Measurements from ENCODE around the gene CEMIP. TPM values are rescaled to one million over a fixed set of nuclear protein-coding genes. Genes with fewer than 3 reads are reported as not detected.

The CEMIP gene
- total and polyA plus RNA-seq, 2 of the 13 experiments (the other 11 are each of a cell fraction or from before 2014, with no cell fraction given) = 4.3 to 28.5 TPM

DNA sequence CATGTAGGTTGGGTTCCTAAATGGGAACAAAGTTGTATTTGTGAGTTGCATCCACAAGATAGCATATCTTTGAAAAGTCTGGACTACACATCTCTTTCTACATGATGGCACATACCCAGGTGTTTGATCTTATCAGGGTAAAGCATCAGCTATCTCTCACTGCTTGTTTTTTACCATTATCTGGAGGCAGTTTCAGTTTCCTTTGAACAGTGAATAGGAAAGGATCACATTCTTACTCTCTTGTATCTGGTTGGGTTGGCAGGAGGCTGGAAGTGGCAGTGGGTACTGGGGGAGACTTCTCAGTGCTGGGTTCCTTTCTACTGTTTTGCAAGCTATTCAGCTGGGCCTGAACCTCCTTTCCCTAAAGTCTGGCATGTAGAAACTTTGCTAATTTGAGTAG is 4.1 kb downstream of the CEMIP start:
- ATAC-seq = no peak
- no peak for FAIRE-seq
- peaks cover 22 to 42% of the 10 kb centered on the region in 2 experiments for H3K36me3 ChIP-seq (replicated peaks in 1 of 2; ENCODE audit: control insufficient read depth in 1 of 2, insufficient read depth in 2 of 2, low read length in 2 of 2)
- H3K27me3 ChIP-seq (ENCODE audit: control insufficient read depth in 1 of 2, insufficient read depth in 2 of 2, low read length in 2 of 2) = peaks cover 0 to 3% of the 10 kb centered on the region in 2 experiments; a peak in 1 of 5 replicates
- no peak overlapping the region for H3K4me3 ChIP-seq (replicated peaks in 1 of 3; ENCODE audit: insufficient read depth in 1 of 3, low read depth in 2 of 3, low read length in 3 of 3)
- POLR2A ChIA-PET = no interaction called here
- CTCF ChIA-PET (ENCODE audit: low intra/inter-chr PET ratio, low total read pairs) = no interaction called here
- H3K4me1 ChIP-seq (ENCODE audit: insufficient read depth, low read length) = peaks cover 33% of the 10 kb centered on the region
- no peak overlapping the region for H3K27ac ChIP-seq (ENCODE audit: extremely low read length, insufficient read depth, low read length)
- in situ Hi-C loops (cut with HindIII; ENCODE audit: extremely low pct_ligation_motif_present, low pct_unique_long_range_greater_than_20kb) (loop anchor here (5.0 kb wide), 1 partner anchor 74 kb away; no protein-coding TSS in a partner anchor), intact Hi-C loops (cut with micrococcal nuclease; ENCODE audit: unreplicated experiment) (no loop called here)
- no peaks in the 10 kb centered on the region for H3K9me3 ChIP-seq (ENCODE audit: low read length)
- H4K20me1 ChIP-seq (ENCODE audit: insufficient read depth, low read length) = 0 out of 2 replicates have a peak, but pooled peaks cover 7% of the 10 kb centered on the region
- no peak overlapping the region for H3K4me2 ChIP-seq (ENCODE audit: low read depth, low read length)
- no peak overlapping the region for H2AFZ ChIP-seq (ENCODE audit: low read length)
- no peak for TF ChIP-seq CENPT (CRISPR knock-in tag; IDR thresholded peaks at IDR 0.05; ENCODE audit: low read depth)
- TF ChIP-seq SRSF1 (optimal IDR thresholded peaks at IDR 0.05; ENCODE audit: low read depth, low read length) = no peak
- TF ChIP-seq, protein P1, sequence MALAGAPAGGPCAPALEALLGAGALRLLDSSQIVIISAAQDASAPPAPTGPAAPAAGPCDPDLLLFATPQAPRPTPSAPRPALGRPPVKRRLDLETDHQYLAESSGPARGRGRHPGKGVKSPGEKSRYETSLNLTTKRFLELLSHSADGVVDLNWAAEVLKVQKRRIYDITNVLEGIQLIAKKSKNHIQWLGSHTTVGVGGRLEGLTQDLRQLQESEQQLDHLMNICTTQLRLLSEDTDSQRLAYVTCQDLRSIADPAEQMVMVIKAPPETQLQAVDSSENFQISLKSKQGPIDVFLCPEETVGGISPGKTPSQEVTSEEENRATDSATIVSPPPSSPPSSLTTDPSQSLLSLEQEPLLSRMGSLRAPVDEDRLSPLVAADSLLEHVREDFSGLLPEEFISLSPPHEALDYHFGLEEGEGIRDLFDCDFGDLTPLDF (CRISPR knock-in tag; IDR thresholded peaks at IDR 0.05) = no peak
- TF ChIP-seq ZNF367 (CRISPR knock-in tag; IDR thresholded peaks at IDR 0.05; ENCODE audit: borderline replicate concordance) = no peak
- no peak for TF ChIP-seq HNRNPH1 (optimal IDR thresholded peaks at IDR 0.05; ENCODE audit: low read depth, low read length)
- no peak for TF ChIP-seq SMAD3 (CRISPR knock-in tag; IDR thresholded peaks at IDR 0.05)
- TF ChIP-seq, protein P2, sequence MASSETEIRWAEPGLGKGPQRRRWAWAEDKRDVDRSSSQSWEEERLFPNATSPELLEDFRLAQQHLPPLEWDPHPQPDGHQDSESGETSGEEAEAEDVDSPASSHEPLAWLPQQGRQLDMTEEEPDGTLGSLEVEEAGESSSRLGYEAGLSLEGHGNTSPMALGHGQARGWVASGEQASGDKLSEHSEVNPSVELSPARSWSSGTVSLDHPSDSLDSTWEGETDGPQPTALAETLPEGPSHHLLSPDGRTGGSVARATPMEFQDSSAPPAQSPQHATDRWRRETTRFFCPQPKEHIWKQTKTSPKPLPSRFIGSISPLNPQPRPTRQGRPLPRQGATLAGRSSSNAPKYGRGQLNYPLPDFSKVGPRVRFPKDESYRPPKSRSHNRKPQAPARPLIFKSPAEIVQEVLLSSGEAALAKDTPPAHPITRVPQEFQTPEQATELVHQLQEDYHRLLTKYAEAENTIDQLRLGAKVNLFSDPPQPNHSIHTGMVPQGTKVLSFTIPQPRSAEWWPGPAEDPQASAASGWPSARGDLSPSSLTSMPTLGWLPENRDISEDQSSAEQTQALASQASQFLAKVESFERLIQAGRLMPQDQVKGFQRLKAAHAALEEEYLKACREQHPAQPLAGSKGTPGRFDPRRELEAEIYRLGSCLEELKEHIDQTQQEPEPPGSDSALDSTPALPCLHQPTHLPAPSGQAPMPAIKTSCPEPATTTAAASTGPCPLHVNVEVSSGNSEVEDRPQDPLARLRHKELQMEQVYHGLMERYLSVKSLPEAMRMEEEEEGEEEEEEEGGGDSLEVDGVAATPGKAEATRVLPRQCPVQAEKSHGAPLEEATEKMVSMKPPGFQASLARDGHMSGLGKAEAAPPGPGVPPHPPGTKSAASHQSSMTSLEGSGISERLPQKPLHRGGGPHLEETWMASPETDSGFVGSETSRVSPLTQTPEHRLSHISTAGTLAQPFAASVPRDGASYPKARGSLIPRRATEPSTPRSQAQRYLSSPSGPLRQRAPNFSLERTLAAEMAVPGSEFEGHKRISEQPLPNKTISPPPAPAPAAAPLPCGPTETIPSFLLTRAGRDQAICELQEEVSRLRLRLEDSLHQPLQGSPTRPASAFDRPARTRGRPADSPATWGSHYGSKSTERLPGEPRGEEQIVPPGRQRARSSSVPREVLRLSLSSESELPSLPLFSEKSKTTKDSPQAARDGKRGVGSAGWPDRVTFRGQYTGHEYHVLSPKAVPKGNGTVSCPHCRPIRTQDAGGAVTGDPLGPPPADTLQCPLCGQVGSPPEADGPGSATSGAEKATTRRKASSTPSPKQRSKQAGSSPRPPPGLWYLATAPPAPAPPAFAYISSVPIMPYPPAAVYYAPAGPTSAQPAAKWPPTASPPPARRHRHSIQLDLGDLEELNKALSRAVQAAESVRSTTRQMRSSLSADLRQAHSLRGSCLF (CRISPR knock-in tag; IDR thresholded peaks at IDR 0.05; ENCODE audit: borderline replicate concordance) = no peak
- TF ChIP-seq IRX3 (CRISPR knock-in tag; IDR thresholded peaks at IDR 0.05; ENCODE audit: borderline replicate concordance, low read depth) = no peak
- no peak for TF ChIP-seq ZNF34 (CRISPR knock-in tag; IDR thresholded peaks at IDR 0.05; ENCODE audit: borderline replicate concordance)
- TF ChIP-seq, protein P3, sequence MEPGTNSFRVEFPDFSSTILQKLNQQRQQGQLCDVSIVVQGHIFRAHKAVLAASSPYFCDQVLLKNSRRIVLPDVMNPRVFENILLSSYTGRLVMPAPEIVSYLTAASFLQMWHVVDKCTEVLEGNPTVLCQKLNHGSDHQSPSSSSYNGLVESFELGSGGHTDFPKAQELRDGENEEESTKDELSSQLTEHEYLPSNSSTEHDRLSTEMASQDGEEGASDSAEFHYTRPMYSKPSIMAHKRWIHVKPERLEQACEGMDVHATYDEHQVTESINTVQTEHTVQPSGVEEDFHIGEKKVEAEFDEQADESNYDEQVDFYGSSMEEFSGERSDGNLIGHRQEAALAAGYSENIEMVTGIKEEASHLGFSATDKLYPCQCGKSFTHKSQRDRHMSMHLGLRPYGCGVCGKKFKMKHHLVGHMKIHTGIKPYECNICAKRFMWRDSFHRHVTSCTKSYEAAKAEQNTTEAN (CRISPR knock-in tag; conservative IDR thresholded peaks at IDR 0.05) = no peak
- TF ChIP-seq, protein P4, sequence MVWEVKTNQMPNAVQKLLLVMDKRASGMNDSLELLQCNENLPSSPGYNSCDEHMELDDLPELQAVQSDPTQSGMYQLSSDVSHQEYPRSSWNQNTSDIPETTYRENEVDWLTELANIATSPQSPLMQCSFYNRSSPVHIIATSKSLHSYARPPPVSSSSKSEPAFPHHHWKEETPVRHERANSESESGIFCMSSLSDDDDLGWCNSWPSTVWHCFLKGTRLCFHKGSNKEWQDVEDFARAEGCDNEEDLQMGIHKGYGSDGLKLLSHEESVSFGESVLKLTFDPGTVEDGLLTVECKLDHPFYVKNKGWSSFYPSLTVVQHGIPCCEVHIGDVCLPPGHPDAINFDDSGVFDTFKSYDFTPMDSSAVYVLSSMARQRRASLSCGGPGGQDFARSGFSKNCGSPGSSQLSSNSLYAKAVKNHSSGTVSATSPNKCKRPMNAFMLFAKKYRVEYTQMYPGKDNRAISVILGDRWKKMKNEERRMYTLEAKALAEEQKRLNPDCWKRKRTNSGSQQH (CRISPR knock-in tag; IDR thresholded peaks at IDR 0.05; ENCODE audit: low read depth) = no peak
- no peaks in the 10 kb centered on the region for H3K79me2 ChIP-seq (ENCODE audit: insufficient read depth, low read length)
- no TSS peak for BruUV-seq (replicated peaks)
- no peak for DNase-seq (ENCODE audit: low spot score)
- H3K9ac ChIP-seq (ENCODE audit: insufficient read depth, low read depth, low read length) = no peak overlapping the region
